COLO829 (cell line): ENCODE measurements around the gene CPNE4.

Source experiments
- DNase-seq: peaks from one replicate; pipeline ENCODE4 v3.0.0; 2012; ENCODE audit warnings: low spot score

CPNE4 gene

DNA sequence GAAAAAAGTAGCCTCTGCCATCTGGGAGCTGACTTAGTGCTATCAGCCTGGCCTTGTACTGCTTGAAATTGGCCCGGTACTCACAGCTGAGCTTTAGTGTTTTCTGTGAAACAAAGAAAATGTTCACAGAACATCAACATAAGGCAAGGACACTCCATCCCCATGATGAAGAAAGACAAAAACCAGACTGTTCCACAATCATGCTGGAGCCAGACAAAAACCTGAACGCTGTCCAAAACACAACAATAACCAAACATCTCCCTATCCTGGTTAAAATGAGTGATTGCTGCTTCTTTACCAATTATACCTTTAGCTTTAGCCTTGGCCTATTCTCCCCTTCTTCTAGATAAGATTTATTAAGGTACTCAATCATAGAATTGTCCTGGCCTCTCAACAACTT, 153.9 kb downstream of the CPNE4 start:
- no peak for DNase-seq

DNA sequence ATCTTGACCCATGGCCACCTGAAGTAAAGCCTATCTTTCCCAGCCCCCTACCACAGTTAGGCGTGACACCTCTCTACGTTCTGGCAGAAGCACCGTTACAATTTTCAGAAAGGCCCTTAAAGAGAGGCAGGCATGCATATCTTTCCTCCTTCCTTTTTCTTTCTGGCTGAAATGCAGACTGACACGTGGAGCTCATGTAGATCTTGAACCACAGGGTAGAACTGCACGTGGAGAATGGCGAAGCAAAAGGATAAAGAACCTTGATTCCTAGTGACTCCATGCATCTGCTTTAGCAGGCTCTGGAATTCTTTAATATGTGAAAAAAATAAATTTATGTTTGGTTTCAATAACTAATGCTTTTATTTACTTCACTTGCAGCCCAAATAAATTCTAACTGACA, 166.6 kb downstream of the CPNE4 start:
- no peak for DNase-seq

DNA sequence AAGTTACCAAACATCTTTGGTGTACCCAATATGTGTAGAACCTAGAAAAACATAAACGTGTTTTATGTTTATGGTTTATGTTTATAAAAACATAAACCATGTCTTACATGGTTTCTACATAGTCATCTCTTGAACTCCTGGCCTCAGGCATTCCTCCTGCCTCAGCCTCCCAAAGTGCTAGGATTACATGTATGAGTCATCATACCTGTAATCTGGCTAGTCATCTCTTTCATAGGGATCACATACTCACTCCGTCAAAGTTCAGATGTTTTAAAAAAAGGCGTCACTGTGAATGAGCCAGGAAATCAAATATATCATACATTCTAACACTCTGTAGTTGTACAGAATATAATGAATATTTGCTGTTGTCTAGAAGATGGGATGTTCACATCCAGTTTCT, 178.6 kb downstream of the CPNE4 start:
- no peak for DNase-seq

DNA sequence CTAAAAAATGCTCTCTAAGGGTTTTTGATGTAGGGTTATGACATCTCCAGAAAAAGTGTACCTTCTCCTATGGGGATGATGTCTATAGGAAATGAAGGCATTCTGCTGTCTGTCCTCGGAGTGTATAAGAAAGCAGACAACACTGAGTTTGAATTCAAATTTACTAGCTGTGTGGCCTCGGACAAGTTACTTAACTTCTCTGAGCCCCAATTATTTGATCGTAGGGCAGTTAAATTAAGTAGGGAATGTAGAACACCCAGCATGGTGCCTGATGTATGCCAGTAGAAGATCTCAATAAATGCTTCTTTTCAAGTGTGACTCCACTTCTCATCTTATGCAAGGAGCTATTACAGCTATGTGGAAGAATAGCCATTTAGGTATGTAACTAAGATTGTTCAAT, 184.6 kb downstream of the CPNE4 start:
- no peak for DNase-seq

DNA sequence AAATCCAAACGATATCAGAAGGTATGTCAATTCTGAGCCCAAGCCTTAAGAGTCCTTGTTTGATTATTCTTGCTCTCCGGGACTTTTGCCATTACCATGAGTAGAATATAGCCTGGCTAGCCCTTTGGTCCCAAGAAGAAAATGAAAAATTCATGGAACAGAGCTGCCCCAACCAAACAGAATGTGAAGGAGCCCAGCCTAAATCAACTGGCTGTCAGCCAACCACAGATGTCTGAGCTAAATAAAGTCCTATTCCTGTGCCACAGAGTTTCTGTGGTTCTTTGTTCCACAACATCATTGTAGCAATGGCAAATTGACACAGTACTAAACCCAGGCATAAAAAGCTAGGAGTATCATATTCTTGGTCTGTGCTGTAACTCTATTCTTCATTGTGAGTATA, 185.2 kb downstream of the CPNE4 start:
- no peak for DNase-seq

DNA sequence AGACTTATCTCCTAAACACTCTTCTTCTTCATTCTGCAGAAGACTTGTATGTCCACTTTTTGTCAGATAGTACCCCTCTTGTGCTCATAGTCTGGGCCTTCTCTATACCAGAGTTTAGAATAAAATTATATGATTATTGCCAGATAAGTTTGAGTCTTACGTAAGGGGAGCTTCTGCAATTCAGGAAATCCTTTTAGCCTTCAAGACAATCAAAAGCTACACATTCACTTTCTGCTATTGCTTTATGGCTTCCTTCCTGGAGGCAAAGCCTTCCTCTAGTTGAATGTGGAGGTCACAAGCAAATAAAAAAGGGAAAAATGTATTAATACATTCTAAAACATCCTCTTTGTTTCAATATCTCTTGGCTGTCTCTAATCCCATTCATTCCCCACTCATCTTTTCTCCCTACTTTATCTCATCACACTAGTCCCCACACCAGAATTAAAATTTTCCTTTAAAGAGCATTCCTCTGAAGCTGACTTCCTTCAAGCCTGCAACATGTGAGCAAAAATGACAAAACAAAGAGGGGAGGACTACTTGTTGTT, 186.8 kb downstream of the CPNE4 start:
- no peak for DNase-seq

DNA sequence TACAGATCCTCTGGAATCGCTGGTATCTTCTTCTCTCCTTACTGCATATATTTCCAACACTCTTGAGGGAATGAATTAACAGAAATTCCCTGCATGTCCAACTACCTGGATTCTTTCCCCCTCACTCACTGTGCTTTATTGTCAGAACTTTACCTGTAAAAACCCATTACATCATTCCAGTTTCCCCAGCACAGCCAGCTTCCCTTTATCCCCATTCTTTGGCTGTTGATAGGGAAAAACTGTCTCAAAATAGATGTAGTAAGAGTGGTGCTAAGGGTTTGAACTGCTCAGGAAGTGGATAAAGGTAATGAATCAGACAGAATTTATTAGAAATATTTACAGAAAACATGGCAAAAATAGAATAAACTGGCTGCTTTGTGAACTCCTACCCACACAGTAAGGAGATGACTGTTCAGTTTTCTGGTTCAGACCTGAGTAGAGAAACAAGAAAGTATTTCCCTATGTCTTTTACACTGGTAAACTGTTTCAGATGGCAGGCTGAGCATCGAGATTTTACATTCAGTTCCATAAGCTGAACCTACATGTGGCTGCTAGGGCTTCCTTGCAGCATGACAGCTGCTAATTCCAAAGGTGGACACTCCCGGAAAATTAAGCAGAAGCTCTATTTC, 188.4 kb downstream of the CPNE4 start:
- no peak for DNase-seq

DNA sequence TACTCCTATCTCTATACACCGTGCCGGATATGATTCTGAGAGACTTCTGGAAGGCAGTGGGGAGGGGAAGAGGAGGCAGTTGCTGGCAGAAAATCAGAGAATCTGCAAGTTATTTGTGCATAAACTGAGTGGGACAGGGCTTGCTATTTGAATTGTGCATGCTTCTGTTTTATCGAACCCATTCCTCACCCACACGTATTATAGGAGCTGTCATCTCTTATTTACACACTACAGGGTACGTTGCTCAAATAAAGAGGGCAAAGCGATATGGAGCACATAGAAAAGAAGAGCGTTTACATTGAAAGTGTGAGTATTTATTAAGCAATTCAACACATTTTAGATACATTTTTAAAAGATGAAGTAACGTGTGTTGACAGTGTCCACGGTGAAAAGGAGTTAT, 191.6 kb downstream of the CPNE4 start:
- no peak for DNase-seq

DNA sequence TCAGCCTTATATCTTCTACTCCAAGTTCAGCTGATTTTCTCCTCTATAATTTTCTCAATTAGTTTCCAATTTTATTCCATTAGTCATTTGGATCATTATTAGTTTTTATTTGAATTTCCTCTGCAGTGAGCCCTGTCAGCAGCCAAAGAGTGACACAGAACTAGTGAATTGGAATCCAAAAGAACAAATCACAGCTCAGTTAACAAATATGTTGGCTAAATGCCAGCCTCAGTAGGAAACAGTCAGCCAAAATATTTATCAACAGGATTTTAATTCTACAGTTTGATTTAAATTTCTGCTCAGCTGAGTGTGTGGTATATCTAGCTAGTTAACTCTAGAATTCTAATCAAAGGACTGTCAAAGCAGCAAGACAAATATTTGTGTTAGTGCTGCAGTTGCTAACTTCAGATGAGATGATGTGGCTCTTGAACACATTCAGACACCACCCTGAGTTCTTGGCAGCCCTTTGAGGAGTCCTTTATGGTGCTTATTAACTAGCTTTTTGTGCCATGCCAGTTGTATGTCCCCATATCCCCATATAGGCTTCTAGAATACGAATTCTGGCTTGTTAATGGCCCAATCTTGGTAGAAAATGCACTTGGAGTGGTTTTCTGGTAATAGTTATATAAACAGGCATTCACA, 194.5 kb downstream of the CPNE4 start:
- no peak for DNase-seq

DNA sequence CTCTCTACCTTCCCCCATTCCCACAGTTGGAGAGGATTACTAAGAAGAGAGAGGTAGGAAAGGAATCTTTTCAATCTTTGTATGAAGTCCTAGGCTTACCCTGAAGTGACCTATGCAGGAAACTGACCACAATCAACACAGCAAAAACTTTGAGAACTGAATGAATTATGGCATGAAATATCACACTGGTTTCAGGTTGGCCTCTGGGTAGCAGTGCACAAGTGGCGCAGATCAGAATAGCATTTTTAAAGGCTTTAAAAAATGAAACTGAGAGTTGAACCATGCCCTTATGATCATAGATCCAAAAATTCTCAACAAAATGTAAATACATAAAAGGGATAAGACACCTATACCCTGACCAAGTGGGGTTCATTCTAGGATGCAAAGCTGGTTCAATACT, 198.9 kb downstream of the CPNE4 start:
- DNase-seq = no peak

DNA sequence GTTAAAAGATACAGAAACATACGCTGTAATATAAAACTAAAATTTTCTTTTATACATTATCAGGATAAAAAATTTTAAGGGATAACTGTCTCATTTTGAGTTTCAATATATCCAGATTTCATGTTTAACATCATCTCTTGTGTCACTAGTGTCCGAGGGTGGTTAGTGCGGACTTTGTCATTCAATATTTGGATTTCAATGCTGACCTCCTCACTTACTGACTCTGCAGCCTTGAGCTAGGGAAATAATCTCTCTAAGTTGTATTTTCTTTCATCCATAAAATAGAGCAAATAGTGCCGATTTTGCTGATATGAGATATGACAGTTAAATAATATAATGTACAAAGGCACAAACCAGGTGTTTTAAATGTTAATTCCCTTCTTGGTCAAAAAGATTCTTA, 203.2 kb downstream of the CPNE4 start:
- DNase-seq = no peak

DNA sequence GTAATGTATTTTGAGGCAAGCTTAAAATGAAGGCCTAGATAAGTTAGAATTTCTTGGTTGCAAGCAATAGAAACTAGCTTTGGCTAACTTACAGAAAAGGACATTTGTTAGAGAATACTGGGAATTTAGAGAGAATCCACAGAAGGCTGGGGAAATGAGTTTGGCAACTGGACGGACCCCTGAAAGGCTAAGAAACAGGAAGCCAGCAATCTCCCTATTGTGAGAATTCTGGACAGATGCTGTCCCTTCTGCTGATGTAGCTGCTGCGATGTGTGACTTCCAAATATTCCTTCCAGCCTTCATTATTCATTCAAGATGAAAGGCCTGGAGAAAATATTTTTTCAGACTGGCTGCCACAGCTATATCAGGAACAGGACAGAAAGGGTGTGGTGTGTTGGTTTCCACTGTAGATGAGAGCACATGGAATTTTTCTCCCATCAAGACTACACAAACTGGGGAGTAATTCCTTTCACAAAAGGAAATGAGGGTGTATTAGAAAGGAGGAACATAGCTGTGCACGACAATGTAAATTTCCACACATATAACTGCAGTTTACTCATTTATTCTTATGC, 213.5 kb downstream of the CPNE4 start:
- DNase-seq = no peak

DNA sequence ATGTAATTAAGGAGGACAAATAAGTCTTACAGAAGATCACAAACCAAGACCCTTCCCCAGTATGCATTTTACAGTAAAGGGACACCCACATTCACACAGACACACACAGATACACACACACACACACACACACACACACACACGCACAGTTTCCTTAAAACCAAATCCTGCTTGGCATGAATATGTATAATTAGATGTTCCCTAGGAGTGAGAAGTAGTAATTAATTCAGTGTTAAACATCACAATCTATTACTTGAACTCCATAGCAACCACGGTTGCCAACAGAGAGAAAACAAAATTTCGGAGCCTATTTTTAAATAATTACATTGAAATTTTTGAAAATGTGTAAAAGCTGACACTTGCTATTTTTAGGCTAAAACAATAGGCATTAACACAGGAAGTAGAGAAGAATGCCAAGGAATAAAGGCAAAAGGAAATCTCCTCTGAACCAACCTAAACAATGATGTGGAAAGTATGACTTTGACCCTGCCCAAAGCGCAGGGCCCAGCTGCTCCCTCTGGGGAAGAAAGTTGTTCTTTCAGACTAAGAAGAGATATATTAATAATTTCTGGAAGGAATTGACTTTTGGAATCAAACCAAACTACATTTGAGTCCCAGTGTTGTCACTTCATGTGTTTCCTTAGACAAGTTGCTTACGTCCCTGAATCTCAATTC, 215.3 kb downstream of the CPNE4 start:
- no peak for DNase-seq

DNA sequence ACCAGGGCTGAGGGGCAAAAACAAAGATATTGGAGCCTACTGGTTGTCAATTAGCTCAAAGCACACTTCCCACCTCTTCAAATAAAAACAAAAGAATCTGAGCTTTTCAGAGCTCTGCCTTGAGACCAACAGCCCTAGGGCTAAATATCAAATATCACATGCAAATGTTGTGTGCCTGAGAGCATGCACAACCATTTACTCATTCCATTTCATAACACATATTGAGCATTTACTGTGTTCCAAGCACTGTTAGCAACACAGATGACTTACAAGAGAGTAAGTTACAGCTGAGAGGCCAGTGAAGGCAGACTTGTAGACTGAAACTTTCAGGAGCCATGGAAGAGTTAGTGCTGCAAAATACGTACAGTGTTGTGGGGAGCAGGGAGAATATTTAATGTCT, 222.4 kb downstream of the CPNE4 start:
- no peak for DNase-seq

DNA sequence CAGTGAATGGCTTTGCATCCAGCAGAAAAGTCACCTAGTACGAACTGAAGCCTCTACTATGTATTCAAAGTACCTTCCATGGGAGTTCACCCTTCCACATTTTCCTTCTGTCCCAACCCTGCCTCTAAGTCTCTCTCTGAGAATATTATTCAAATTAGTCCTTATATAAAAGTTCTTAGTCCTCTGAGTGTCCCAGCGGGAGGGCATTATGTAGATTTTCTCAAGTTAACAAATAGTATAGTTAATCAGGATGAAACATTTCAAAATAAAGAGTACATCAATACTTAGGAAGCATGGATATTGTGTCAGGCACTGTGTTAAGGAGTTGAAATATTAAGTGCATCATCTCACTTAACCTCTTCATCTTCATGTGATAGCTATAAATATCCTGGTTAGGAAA, 223.3 kb downstream of the CPNE4 start:
- DNase-seq = no peak

DNA sequence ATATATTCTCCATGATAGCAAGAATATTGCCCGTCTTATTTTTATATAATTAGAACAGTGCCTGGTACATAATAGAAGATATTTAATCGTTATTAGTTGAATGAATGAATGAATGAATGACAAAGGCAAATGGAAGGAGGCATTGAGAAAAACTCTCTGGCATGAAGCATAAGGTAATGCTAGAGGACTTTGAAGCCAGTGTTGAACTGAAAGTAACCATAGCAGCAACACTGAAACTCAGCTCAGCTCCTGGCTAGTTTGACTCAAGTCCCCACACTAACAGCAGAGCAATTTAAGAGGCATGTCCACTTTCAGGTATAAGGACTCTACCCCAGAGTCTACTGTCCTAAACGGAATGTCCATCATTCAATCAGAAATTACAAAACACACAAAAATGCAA, 227.0 kb downstream of the CPNE4 start:
- no peak for DNase-seq

DNA sequence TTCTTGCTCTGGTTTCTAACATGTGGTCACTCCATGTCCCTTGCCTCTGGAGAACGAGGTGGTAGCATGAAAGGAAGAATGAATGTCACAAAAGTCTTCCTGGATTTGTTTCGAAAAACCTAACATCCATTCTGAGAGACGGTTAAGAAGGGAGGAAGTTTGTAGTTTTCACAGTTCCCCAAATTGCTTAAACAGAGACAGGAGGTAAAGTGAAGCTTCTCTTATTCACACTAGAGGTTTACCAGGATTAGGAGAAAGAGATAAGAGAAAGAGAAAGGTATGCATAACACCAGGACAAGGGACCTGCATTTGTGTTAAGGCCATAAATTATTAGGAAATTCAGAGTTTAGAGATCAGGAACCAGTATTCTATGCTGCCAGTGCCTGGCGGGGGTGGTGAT, 228.1 kb downstream of the CPNE4 start:
- no peak for DNase-seq

DNA sequence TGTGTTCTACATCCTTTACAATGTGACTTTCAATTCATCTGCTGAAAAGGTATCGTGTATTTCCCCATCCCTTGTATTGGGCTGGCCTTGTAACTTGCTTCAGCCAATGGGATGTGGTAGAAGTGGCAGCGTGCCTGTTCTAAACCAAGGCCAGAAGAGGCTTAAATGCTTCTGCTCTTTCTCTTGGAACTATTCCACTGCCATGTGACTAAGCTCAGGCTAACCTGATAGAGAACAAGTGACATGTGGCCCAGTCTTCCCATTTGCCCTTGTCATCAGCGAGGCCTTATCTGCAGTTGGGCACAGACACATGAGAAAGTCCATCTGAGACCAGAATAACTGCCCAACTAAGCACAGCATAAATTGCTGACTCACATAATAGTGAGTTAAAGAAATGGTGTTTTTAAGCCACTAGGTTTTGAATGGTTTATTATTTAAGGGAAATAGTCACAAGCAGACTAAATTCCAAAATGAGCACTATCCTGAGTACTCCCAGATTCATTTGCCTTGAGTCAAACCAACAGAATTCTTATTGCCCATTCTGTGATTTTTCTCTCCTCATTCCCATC, 230.2 kb downstream of the CPNE4 start:
- no peak for DNase-seq

DNA sequence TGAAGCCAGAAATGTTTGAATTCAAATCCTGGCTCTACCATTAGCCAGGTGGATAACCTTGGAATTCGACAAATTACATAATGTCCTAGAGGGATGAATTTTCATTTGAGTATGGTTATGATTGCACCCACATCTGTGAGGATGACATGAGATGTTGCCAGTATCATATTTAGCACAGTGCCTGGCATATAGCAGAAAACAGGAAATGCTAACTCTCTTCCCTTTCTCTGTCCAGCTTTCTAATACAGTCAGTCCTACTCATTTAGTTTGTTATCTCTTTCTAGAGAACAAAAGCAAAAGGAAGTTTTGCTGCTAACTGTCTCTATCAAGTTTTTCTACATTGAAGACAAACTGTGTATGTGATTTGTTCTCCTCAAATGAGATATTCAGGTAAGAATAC, 231.7 kb downstream of the CPNE4 start:
- DNase-seq = no peak

DNA sequence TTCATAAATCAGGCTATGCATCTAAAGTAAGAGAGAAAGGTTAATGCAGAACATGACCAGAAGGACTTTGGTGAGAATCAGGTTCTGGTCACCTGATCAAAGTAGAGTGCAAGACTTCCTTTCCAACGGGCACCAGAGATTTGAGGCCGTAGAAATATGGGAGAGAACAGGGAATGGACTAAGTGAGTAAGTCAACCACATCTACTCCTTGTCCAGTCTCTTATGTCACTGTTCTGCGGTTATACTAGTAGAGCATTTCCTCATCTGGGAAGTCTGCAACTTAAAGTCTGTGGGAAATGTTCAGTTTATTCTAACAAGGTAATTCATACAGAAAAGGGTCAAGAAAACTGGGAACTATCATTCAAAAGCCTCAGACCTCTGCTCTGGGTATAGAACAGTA, 232.8 kb downstream of the CPNE4 start:
- DNase-seq = no peak

DNA sequence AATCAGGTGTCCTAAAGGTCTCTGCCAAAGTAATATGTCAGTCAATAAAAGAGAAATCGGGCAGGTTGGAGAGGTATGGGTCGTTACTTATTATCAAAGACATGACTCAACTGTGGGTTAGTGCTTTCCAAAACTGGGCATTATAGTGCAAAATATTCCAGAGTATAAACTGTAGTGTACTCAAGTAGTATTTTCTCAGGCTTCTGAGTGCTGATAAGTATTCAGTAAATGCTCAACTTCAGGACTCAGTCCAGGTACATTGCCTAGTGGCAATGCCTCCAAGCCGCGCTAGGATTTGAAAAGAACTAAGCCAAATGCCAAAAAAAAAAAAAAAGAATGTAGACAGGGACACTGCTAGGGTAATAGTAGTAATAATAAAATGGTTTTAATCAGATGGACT, 233.2 kb downstream of the CPNE4 start:
- no peak for DNase-seq

DNA sequence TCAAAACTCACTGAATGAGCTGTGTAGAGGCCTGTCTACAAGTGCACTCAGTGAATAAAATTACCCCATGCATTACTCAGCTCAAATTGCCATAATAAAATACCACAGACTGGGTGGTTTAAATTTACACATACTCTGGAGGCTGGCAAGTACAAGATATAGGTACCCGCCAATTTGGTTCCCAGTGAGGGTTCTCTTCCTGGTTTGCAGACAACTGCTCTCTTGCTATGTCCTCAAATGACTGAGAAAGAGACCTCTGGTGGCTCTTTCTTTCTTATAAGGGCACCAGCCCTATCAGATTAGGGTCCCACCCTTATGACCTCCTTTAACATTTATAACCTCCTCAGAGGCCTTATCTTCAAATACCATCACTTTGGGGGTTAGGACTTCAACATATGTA, 237.0 kb downstream of the CPNE4 start:
- DNase-seq = no peak
